GM21390 (cell line): Measurements from ENCODE around the gene SLC35F4.
"Not testable (repeated sequence)": the region's sequence is repeated elsewhere in the genome, so short reads cannot be mapped to it uniquely, and the experiment has no call there.

Source experiments
- ATAC-seq: cut with Tn5 transposase; IDR thresholded peaks from one replicate; pipeline ENCODE4 v1.9.1; 2021; ENCODE audit not compliant: unreplicated experiment

Gene SLC35F4

GRCh38 chr14:57809808-57810207, 56.1 kb downstream of the SLC35F4 start:
- no peak for ATAC-seq

GRCh38 chr14:57797160-57797559, 68.7 kb downstream of the SLC35F4 start:
- no peak for ATAC-seq

- no peak for ATAC-seq
These were observed 69.3 kb downstream of the SLC35F4 start for GRCh38 chr14:57796556-57796955.

- no peak for ATAC-seq
These were observed 80.8 kb downstream of the SLC35F4 start for GRCh38 chr14:57785058-57785457.

- ATAC-seq = no peak
These were observed 94.1 kb downstream of the SLC35F4 start for GRCh38 chr14:57771801-57772200.

GRCh38 chr14:57769863-57770523, 95.9 kb downstream of the SLC35F4 start:
- no peak for ATAC-seq

GRCh38 chr14:57761800-57762199, 104.1 kb downstream of the SLC35F4 start:
- no peak for ATAC-seq

GRCh38 chr14:57760896-57761295, 105.0 kb downstream of the SLC35F4 start:
- ATAC-seq = no peak

- no peak for ATAC-seq
These were observed 110.8 kb downstream of the SLC35F4 start for GRCh38 chr14:57755018-57755521.

GRCh38 chr14:57754527-57754926, 111.4 kb downstream of the SLC35F4 start:
- no peak for ATAC-seq

GRCh38 chr14:57753821-57754220, 112.1 kb downstream of the SLC35F4 start:
- ATAC-seq = no peak

- not testable (repeated sequence) for ATAC-seq
These were observed 113.7 kb downstream of the SLC35F4 start for GRCh38 chr14:57752142-57752695.

- ATAC-seq = no peak
These were observed 114.5 kb downstream of the SLC35F4 start for GRCh38 chr14:57751400-57751799.

- no peak for ATAC-seq
These were observed 116.6 kb downstream of the SLC35F4 start for GRCh38 chr14:57749267-57749666.

GRCh38 chr14:57748279-57748678, 117.6 kb downstream of the SLC35F4 start:
- no peak for ATAC-seq

GRCh38 chr14:57747036-57747435, 118.9 kb downstream of the SLC35F4 start:
- no peak for ATAC-seq

- ATAC-seq = no peak
These were observed 119.3 kb downstream of the SLC35F4 start for GRCh38 chr14:57746563-57746962.

- no peak for ATAC-seq
These were observed 126.4 kb downstream of the SLC35F4 start for GRCh38 chr14:57739516-57739915.

GRCh38 chr14:57737598-57737997, 128.3 kb downstream of the SLC35F4 start:
- no peak for ATAC-seq

- ATAC-seq = no peak
These were observed 129.5 kb downstream of the SLC35F4 start for GRCh38 chr14:57736391-57736790.

- ATAC-seq = no peak
These were observed 130.6 kb downstream of the SLC35F4 start for GRCh38 chr14:57735276-57735675.

- no peak for ATAC-seq
These were observed 133.2 kb downstream of the SLC35F4 start for GRCh38 chr14:57732463-57733285.
